HepG2 (cell line): ENCODE measurements around the gene KIF3C. TPM values are rescaled to one million over a fixed set of nuclear protein-coding genes. Genes with fewer than 3 reads are reported as not detected.

Experiments
- polyA plus RNA-seq, 8 experiments: library from polyadenylated mRNA; depleted of rRNA in 3 of 8; stranded (reverse) in 7 of 8; unstranded in 1 of 8; fragments of >200 nt; fragmentation: Illumina TruSeq in 4 of 8; extraction: Trizol in 4 of 8; gene quantifications; 2 replicates each; pipeline versions ENCODE4 v1.2.1 to v1.2.3, GENCODE V29; 2011 to 2016; ENCODE audit warnings: low read depth in 4 of 8, missing spikeins in 1 of 8, mixed read lengths in 1 of 8; ENCODE audit not compliant: insufficient read depth in 1 of 8
- small RNA-seq, 3 experiments: library from RNA; depleted of rRNA; stranded (forward); fragments of <200 nt; gene quantifications; one replicate each; pipeline ENCODE3, GENCODE V24; 2012; ENCODE audit warnings: low read depth in 2 of 3, low replicate concordance in 1 of 3; ENCODE audit not compliant: insufficient read length in 3 of 3, insufficient read depth in 2 of 3
- total RNA-seq, 5 experiments: library from RNA; depleted of rRNA; stranded (reverse); fragments of >200 nt; fragmentation: Illumina TruSeq; extraction: Trizol; gene quantifications; 2 replicates each; pipeline ENCODE4 v1.2.3, GENCODE V29; 2016; ENCODE audit warnings: low read depth in 1 of 5

KIF3C gene
- total and polyA plus RNA-seq, 2 of the 13 experiments (the other 11 are each of a cell fraction or from before 2014, with no cell fraction given): 3.6 to 4.9 TPM

Small RNA genes within 50 kb of the gene (small RNA-seq; reads per million reads assigned to genes)
- gene NDUFB4P4 (0 reads per million in 3 experiments), gene UQCRHP2 (0 reads per million in 3 experiments)

Other genes starting within 250 kb of the KIF3C start
- gene ASXL2, start 104.0 kb downstream of the KIF3C start, total RNA-seq (2016; rRNA removed; fragmentation: Illumina TruSeq; extraction: Trizol): 12.1 and 20.6 TPM in 2 replicates
- gene ASXL2, start 104.0 kb downstream of the KIF3C start, polyA plus RNA-seq (2011; rRNA removed): 15.3 and 19.2 TPM in 2 replicates
- 106 and 120 TPM in 2 replicates for gene RAB10, start 51.6 kb upstream of the KIF3C start, total RNA-seq (2016; rRNA removed; fragmentation: Illumina TruSeq; extraction: Trizol)
- 39.0 and 48.2 TPM in 2 replicates for gene RAB10, start 51.6 kb upstream of the KIF3C start, polyA plus RNA-seq (2011; rRNA removed)
- 0.31 and 0.38 TPM in 2 replicates for gene GAREM2, start 190.6 kb upstream of the KIF3C start, total RNA-seq (2016; rRNA removed; fragmentation: Illumina TruSeq; extraction: Trizol)
- 0.29 and 0.37 TPM in 2 replicates for gene GAREM2, start 190.6 kb upstream of the KIF3C start, polyA plus RNA-seq (2011; rRNA removed)